ENCODE data around the gene LRFN2.

GRCh38 chr6:40377173-40377806 is 209.9 kb downstream of the LRFN2 start:
- TF ChIP-seq POLR2AphosphoS5 (IDR thresholded peaks at IDR 0.05; ENCODE audit: low read depth, low read length) (no peak), POLR2A (IDR thresholded peaks at IDR 0.05; ENCODE audit: low read depth, low read length) (no peak)

Data from GM12891 (cell line).